Subcutaneous abdominal adipose tissue (tissue), 5 donors: Measurements from ENCODE around the gene TBC1D22A.

ENCODE experiments used
- H3K27ac ChIP-seq: one replicate; pipeline ENCODE4 v1.7.0; 2013; ENCODE audit warnings: low read depth, mild to moderate bottlenecking, inconsistent platforms, low read length, moderate library complexity
- H3K27me3 ChIP-seq, 5 donors: one replicate each; pipeline ENCODE4 v1.7.0; 2013; ENCODE audit warnings: low read length in 5 of 5, inconsistent platforms in 1 of 5; ENCODE audit not compliant: control insufficient read depth in 5 of 5, insufficient read depth in 4 of 5
- H3K36me3 ChIP-seq, 5 donors: one replicate each; pipeline ENCODE4 v1.7.0; 2013; ENCODE audit warnings: low read length in 5 of 5; ENCODE audit not compliant: control insufficient read depth in 5 of 5, insufficient read depth in 5 of 5
- H3K4me1 ChIP-seq, 5 donors: one replicate each; pipeline ENCODE4 v1.7.0; 2013; ENCODE audit warnings: low read length in 5 of 5, mild to moderate bottlenecking in 3 of 5, moderate library complexity in 1 of 5; ENCODE audit not compliant: control insufficient read depth in 5 of 5, insufficient read depth in 5 of 5
- H3K4me3 ChIP-seq, 5 donors: one replicate each; pipeline ENCODE4 v1.7.0; 2013; ENCODE audit warnings: low read length in 5 of 5, low read depth in 1 of 5
- H3K9ac ChIP-seq, 5 donors: one replicate each; pipeline ENCODE4 v1.7.0; 2013; ENCODE audit warnings: low read length in 5 of 5, mild to moderate bottlenecking in 4 of 5, moderate library complexity in 3 of 5
- H3K9me3 ChIP-seq, 5 donors: one replicate each; pipeline ENCODE4 v1.7.0; 2013; ENCODE audit warnings: low read length in 5 of 5; ENCODE audit not compliant: control insufficient read depth in 5 of 5
- donor health status: healthy.
- donor health status: healthy.
- donor health status: healthy.
- donor health status: healthy.
- donor health status: healthy.

TBC1D22A gene

GRCh38 chr22:47071807-47072641 lies 309.6 kb downstream of the TBC1D22A start:
- no peaks in the 10 kb centered on the region for H3K27me3 ChIP-seq
- peaks cover 0 to 15% (median 0%) of the 10 kb centered on the region in 5 donors for H3K4me1 ChIP-seq
- H3K4me3 ChIP-seq: no peak overlapping the region
- peaks cover 2 to 23% (median 6%) of the 10 kb centered on the region in 5 donors for H3K36me3 ChIP-seq
- no peak overlapping the region for H3K9ac ChIP-seq
- H3K27ac ChIP-seq: no peak overlapping the region
- peaks cover 3 to 27% (median 18%) of the 10 kb centered on the region in 5 donors for H3K9me3 ChIP-seq

- Histone ChIP-seq H3K36me3 (peaks cover 2 to 19% (median 6%) of the 10 kb centered on the region in 5 donors), H3K27me3 (no peaks in the 10 kb centered on the region), H3K9ac (no peak overlapping the region), H3K9me3 (peaks cover 3 to 29% (median 21%) of the 10 kb centered on the region in 5 donors), H3K4me1 (peaks cover 0 to 14% (median 0%) of the 10 kb centered on the region in 5 donors), H3K27ac (no peak overlapping the region), H3K4me3 (no peak overlapping the region)
Measured at GRCh38 chr22:47072642-47072967, 310.2 kb downstream of the TBC1D22A start.

DNA sequence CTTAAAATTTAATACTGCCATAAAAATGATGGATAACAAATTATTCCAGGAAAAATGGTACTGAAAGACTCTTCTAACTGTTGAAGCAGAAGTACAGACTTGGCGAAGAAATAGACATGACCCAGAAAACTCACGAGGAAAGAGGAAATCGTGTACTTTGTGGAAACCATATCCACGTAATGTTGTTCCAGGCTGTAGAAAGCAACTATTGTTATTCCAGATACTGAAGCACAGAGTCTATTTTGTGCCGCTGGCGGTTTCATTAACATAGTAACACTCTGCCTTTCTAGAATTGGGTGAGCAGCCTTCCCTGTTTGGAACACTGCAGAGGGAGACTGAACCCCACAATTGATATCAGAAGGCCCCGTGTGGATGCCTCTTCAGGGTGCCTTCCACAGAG lies 310.6 kb downstream of the TBC1D22A start:
- H3K9me3 ChIP-seq: peaks cover 3 to 29% (median 21%) of the 10 kb centered on the region in 5 donors
- H3K9ac ChIP-seq: no peak overlapping the region
- H3K4me1 ChIP-seq: peaks cover 0 to 9% (median 0%) of the 10 kb centered on the region in 5 donors
- H3K36me3 ChIP-seq: peaks cover 2 to 16% (median 6%) of the 10 kb centered on the region in 5 donors
- H3K27ac ChIP-seq: no peak overlapping the region
- H3K27me3 ChIP-seq: no peaks in the 10 kb centered on the region
- no peak overlapping the region for H3K4me3 ChIP-seq

- peaks cover 0 to 2% (median 0%) of the 10 kb centered on the region in 5 donors for H3K4me1 ChIP-seq
- H3K4me3 ChIP-seq: no peak overlapping the region
- no peak overlapping the region for H3K27ac ChIP-seq
- no peaks in the 10 kb centered on the region for H3K27me3 ChIP-seq
- H3K9me3 ChIP-seq: peaks cover 3 to 29% (median 21%) of the 10 kb centered on the region in 5 donors
- H3K36me3 ChIP-seq: peaks cover 2 to 16% (median 6%) of the 10 kb centered on the region in 5 donors
- H3K9ac ChIP-seq: no peak overlapping the region
Measured at GRCh38 chr22:47074105-47074504, 311.7 kb downstream of the TBC1D22A start.

DNA sequence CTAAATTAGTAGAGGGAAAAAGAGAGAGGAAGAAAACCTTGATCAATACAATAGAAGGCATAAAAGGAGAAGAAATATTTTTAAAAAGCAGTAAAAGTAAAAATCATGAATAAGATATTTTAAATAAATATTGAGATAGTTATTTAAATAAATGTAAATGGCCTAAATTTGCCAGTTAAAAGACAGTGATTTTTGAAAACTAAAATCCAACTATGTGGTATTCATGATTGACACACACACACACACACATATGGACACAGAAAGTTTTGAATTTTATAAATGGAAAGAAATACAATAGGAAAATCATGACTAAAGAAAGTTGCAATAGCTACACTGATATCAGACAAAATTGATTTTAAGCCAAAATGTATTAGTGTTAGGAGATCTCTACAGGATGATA lies 313.1 kb downstream of the TBC1D22A start:
- Histone ChIP-seq H3K27me3 (no peaks in the 10 kb centered on the region), H3K4me1 (no peaks in the 10 kb centered on the region), H3K9ac (no peak overlapping the region), H3K36me3 (peaks cover 2 to 16% (median 6%) of the 10 kb centered on the region in 5 donors), H3K4me3 (no peak overlapping the region), H3K27ac (no peak overlapping the region), H3K9me3 (peaks cover 3 to 29% (median 23%) of the 10 kb centered on the region in 5 donors)

DNA sequence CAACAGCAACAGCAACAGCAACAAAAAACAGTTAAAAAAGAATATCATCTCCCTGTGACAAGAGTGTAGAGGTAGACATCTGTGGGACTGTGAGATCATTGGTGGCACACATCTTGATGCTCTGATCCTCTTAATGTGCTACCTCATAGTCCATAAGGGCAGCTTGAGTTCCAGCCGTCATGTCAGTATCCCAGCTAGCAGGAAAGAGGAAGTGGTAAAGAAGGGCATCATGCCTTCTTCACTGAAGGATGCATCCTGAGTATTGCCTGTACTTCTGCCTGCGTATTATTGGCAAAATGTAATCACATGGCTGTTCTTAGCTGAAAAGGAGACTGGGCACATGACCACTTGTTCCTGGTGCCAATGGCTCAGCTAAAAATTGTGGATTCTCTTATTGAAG lies 314.3 kb downstream of the TBC1D22A start:
- H3K9me3 ChIP-seq: peaks cover 3 to 29% (median 23%) of the 10 kb centered on the region in 5 donors
- no peak overlapping the region for H3K27ac ChIP-seq
- H3K27me3 ChIP-seq: no peaks in the 10 kb centered on the region
- no peak overlapping the region for H3K4me3 ChIP-seq
- H3K9ac ChIP-seq: no peak overlapping the region
- peaks cover 2 to 16% (median 6%) of the 10 kb centered on the region in 5 donors for H3K36me3 ChIP-seq
- H3K4me1 ChIP-seq: no peaks in the 10 kb centered on the region

DNA sequence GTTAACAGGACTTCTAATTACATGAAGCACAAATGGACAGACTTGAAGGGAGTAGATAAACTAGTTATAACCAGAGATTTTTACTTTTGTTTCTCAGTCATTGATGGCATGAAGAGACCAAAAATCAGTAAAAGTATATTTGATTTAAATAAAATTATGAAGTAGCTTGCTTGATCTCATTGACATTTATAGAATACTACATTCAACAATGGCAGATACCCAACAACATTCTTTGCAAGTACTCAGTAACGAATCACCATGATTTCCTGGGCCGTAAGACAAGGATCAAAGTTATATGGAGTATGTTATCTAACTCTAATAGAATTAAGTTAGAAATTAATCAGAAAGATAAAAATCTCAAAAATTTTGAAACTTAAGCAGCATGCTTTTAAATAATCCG lies 317.6 kb downstream of the TBC1D22A start:
- no peaks in the 10 kb centered on the region for H3K27me3 ChIP-seq
- H3K36me3 ChIP-seq: peaks cover 0 to 3% (median 0%) of the 10 kb centered on the region in 5 donors
- no peak overlapping the region for H3K9ac ChIP-seq
- H3K4me3 ChIP-seq: no peak overlapping the region
- H3K4me1 ChIP-seq: no peaks in the 10 kb centered on the region
- no peak overlapping the region for H3K27ac ChIP-seq
- H3K9me3 ChIP-seq: peaks cover 0 to 22% (median 14%) of the 10 kb centered on the region in 5 donors

DNA sequence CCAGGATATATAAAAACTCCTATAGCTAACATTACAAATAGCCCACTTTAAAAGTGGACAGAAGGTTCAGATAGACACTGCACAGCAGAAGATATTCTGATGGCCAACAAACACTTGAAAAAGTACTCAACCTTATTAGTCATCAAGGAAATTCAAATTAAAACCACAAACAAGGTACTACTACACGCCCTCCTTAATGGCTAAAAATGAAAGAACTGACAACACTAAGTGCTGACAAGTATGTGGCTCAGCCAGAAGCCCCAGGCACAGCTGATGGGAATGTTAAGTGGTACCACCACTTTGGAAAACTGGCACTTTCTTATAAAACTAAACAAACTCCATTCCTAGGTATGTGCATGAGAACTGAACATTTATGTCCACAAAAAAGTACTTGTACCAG lies 320.1 kb downstream of the TBC1D22A start:
- Histone ChIP-seq H3K4me3 (no peak overlapping the region), H3K9ac (no peak overlapping the region), H3K27me3 (no peaks in the 10 kb centered on the region), H3K4me1 (no peaks in the 10 kb centered on the region), H3K27ac (no peak overlapping the region), H3K9me3 (peaks cover 0 to 9% (median 0%) of the 10 kb centered on the region in 5 donors), H3K36me3 (no peaks in the 10 kb centered on the region)

DNA sequence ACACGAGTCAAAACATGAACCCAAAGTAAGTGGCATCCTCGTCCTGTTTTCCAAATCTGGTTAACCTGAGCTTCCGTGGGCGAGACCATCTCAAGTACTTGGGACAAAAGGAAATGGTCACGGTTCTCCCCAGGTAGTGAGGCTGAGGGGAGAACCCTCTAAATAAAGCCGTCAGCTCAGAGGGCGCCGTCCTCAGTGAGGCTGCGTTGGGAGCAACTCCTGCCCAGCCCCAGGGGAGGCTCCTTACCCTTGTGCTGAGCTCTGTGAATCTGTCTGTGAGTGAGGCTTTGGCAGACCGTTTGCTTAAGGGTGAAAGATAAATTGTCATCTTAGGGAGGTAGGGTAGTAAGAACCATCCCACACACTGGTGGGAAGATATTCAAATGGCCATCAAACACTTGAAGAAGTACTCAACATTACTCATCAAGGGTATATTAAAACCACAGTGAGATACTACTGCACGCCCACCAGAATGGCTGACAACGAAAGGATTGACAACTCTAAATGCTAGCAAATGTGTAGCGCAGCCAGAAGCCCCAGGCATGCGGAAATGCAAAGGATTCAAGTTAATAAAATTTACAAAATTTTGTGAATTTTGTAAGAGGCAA lies 321.0 kb downstream of the TBC1D22A start:
- Histone ChIP-seq H3K27me3 (no peaks in the 10 kb centered on the region), H3K9ac (no peak overlapping the region), H3K4me1 (no peaks in the 10 kb centered on the region), H3K4me3 (no peak overlapping the region), H3K36me3 (no peaks in the 10 kb centered on the region), H3K27ac (no peak overlapping the region), H3K9me3 (peaks cover 0 to 9% (median 0%) of the 10 kb centered on the region in 5 donors)

- Histone ChIP-seq H3K36me3 (no peaks in the 10 kb centered on the region), H3K9ac (no peak overlapping the region), H3K4me3 (no peak overlapping the region), H3K27ac (no peak overlapping the region), H3K27me3 (no peaks in the 10 kb centered on the region), H3K9me3 (peaks cover 0 to 9% (median 0%) of the 10 kb centered on the region in 5 donors), H3K4me1 (no peaks in the 10 kb centered on the region)
Measured at GRCh38 chr22:47084226-47084625, 321.8 kb downstream of the TBC1D22A start.
